RWPE1 (cell line): ENCODE measurements around the gene KIRREL3.

Source experiments
- CTCF ChIA-PET: fragments of 350-600 bp; sonication (Branson Sonifier 250); formaldehyde crosslinking; extraction: SDS; loops from one replicate; lab custom pipeline; 2021; lab: Yijun Ruan, JAX
- POLR2A ChIA-PET: fragments of 400-600 bp; formaldehyde crosslinking; extraction: SDS; loops from one replicate; lab custom pipeline; 2020; ENCODE audit warnings: antibody characterized with exemption; ENCODE audit not compliant: low non-redundant PET; lab: Yijun Ruan, JAX
- DNase-seq: peaks from one replicate; pipeline ENCODE4 v3.0.0; 2012; ENCODE audit warnings: low spot score
- H3K27ac ChIP-seq: fragments of 450-650 bp; 2 replicates; pipeline ENCODE4 v1.5.1; 2017
- TF ChIP-seq, protein P1 (sequence below): fragments of 450-650 bp; conservative IDR thresholded peaks from 2 replicates; pipeline ENCODE4 v1.5.1; 2017; ENCODE audit warnings: low read depth, mild to moderate bottlenecking

KIRREL3 gene

GRCh38 chr11:126682590-126682989, 318.0 kb downstream of the KIRREL3 start:
- TF ChIP-seq, protein P1, sequence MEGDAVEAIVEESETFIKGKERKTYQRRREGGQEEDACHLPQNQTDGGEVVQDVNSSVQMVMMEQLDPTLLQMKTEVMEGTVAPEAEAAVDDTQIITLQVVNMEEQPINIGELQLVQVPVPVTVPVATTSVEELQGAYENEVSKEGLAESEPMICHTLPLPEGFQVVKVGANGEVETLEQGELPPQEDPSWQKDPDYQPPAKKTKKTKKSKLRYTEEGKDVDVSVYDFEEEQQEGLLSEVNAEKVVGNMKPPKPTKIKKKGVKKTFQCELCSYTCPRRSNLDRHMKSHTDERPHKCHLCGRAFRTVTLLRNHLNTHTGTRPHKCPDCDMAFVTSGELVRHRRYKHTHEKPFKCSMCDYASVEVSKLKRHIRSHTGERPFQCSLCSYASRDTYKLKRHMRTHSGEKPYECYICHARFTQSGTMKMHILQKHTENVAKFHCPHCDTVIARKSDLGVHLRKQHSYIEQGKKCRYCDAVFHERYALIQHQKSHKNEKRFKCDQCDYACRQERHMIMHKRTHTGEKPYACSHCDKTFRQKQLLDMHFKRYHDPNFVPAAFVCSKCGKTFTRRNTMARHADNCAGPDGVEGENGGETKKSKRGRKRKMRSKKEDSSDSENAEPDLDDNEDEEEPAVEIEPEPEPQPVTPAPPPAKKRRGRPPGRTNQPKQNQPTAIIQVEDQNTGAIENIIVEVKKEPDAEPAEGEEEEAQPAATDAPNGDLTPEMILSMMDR: no peak
- CTCF ChIA-PET: no interaction called here

GRCh38 chr11:126680700-126681099, 319.9 kb downstream of the KIRREL3 start:
- H3K27ac ChIP-seq: no peak overlapping the region
- TF ChIP-seq, protein P1: no peak
- CTCF ChIA-PET: interaction anchor here (0.7 kb wide), 1 partner anchor 468 kb away, joined by 3 read pairs; no protein-coding TSS in a partner anchor
- POLR2A ChIA-PET: no interaction called here
- DNase-seq: no peak

More at GRCh38 chr11:126682590-126682989, 318.0 kb downstream of the KIRREL3 start:
- no peak for DNase-seq
- POLR2A ChIA-PET: no interaction called here
- H3K27ac ChIP-seq: no peak overlapping the region

DNA sequence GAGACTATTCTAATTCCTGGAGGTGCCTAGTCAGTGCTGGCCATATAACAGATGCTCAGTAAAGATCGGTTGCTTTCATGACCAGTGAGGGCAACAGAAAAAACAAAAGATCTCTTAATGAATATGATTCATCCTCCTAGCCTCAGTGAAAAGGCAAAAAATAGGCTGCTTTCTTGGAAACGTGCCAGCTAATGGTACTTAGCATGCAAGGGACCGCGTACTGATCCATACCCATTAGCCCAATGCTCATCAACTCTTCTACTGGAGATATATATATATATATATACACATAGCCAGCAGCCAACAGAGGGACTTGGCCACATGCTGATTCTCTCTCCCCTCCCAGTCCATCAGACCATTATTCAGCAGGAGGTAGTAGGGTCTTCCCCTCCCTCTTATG, 320.4 kb downstream of the KIRREL3 start:
- POLR2A ChIA-PET: no interaction called here
- no peak overlapping the region for H3K27ac ChIP-seq
- no peak for DNase-seq
- TF ChIP-seq, protein P1: no peak
- CTCF ChIA-PET: no interaction called here

GRCh38 chr11:126679033-126679432, 321.5 kb downstream of the KIRREL3 start:
- ChIA-PET POLR2A (no interaction called here), CTCF (no interaction called here)
- no peak overlapping the region for H3K27ac ChIP-seq
- no peak for DNase-seq
- TF ChIP-seq, protein P1: no peak

DNA sequence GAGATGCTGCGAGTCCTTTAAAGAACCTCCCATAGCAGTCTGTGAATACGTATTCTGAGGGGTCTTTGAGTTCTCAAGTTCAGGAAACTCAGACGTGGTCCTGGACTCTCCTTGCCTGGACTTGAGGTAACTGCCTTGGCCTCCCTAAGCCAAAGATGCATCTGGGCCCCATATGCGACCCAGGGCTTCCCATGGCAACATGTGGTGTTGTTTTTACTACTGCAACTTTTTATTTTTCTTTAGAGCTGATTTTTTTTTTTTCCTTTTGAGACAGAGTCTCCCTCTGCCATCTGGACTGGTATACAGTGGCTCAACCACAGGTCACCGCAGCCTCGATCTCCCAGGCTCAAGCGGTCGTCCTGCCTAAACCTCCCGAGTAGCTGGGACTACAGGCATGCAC, 324.0 kb downstream of the KIRREL3 start:
- CTCF ChIA-PET: no interaction called here
- POLR2A ChIA-PET: no interaction called here

DNA sequence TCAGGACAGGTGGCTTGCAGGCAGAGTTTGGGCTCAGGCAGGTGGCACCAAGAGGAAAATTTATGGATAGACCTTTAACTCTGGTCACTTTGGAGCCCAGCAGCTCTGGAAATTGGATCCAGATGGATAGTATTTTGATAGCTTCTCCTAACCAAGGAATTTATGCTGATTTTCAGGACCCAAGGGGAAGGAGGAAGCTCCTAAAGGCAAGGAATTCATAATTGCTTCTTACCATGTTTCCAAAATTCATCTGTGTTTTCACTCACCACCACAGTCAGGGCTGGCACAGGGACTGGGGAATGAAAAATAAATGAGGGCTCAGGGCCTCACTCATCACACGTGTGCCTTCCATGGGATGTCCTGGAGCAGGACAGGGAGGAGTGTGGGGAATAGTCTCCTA, 327.3 kb downstream of the KIRREL3 start:
- TF ChIP-seq, protein P1: no peak
- POLR2A ChIA-PET: no interaction called here
- no peak overlapping the region for H3K27ac ChIP-seq
- no peak for DNase-seq
- CTCF ChIA-PET: no interaction called here

More for the DNA sequence above, 324.0 kb downstream of the KIRREL3 start:
- TF ChIP-seq, protein P1: no peak
- DNase-seq: no peak
- H3K27ac ChIP-seq: no peak overlapping the region

DNA sequence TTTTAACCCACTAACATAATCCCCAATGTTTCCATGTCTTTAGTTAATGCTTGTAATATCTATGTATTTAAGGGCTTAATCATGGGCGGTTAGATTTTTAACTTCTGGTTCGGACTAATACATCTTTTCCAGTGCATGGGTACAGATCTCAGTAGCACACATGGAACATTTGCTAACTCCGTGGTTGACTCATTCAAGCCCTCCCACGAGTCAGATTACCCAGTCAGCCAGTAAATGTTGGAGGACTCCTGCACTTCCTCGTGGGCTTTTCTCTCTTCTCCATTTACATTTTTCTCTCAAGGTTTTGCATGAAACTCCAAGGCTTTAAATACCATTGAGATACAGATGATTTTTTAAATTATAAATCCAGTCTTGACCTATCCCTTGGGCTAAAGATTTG, 331.2 kb downstream of the KIRREL3 start:
- POLR2A ChIA-PET: no interaction called here
- TF ChIP-seq, protein P1: no peak
- CTCF ChIA-PET: interaction anchor here (0.7 kb wide), 1 partner anchor 15 kb away, joined by 4 read pairs; no protein-coding TSS in a partner anchor
- H3K27ac ChIP-seq: no peak overlapping the region
- DNase-seq: no peak
